ENCODE data around the gene RETREG1.

- TF ChIP-seq CTCF (conservative IDR thresholded peaks at IDR 0.05) (no peak), ZFX (IDR thresholded peaks at IDR 0.05) (no peak)
Measured at GRCh38 chr5:16450163-16450562, 166.6 kb downstream of the RETREG1 start.

Measured in C4-2B (cell line).